Endometrial microvascular endothelial cells (primary cell): ENCODE results near the gene TXNDC12. TPM values are rescaled to one million over a fixed set of nuclear protein-coding genes. Genes with fewer than 3 reads are reported as not detected.
"Not testable (repeated sequence)": the region's sequence is repeated elsewhere in the genome, so short reads cannot be mapped to it uniquely, and the experiment has no call there.

Source experiments
- in situ Hi-C: cut with HindIII; loops from 2 replicates; pipeline ENCODE4 v1.10.0; 2017; ENCODE audit warnings: low sequenced_read_pairs, low pct_unique_long_range_greater_than_20kb; ENCODE audit errors: inconsistent ontology term
- total RNA-seq: library from RNA; depleted of rRNA; stranded (reverse); fragments of >200 nt; gene quantifications from one replicate; pipeline ENCODE4 v1.2.3, GENCODE V29; 2015; ENCODE audit errors: inconsistent ontology term

Gene TXNDC12
- total RNA-seq, 1 donor from 2014 or later = 69.9 TPM

DNA sequence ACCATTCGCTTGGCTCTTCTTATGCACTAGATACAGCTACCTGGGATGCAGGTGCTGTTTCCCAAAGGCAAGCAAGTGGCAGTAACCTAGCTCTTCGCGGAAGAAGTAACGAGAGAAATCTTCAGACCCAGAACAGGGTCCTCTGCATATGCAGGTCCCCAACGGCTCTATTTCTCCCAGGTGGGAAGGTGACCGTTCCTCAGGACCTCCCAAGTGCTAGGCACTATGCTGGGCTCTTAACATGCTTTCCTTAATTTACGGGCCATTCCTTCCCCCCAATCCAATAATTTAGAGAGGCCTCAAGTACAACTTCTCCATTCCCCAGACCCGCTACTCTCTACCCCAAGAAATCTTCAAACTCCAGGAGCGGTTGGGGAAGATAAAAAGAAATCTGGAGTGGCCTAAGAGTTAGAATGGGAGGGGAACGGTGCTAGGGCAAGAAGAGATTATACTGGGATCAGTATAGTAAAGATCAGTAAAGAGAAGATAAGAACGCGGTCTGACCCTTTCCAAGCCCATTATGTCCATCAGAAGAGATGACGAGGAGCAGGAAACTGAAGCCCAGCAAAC is 410 bp downstream of the TXNDC12 start:
- in situ Hi-C loops = no loop called here

GRCh38 chr1:52053862-52054261 is 1.1 kb downstream of the TXNDC12 start:
- in situ Hi-C loops = no loop called here

DNA sequence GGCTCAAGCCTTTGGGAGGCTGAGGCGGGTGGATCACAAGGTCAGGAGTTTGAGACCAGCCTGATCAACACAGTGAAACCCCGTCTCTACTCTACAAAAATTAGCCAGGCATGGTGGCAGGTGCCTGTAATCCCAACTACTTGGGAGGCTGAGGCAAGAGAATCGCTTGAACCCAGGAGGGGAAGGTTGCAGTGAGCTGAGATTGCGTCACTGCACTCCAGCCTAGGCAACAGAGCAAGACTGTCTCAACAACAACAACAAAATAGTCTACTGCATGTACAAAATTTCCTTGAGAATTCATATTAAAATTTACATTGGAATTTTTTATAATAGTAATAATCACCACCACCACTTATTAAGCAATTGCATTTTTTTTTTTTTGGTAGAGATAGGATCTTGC is 5.7 kb downstream of the TXNDC12 start:
- in situ Hi-C loops = not testable (repeated sequence)

GRCh38 chr1:52045666-52046195 is 9.3 kb downstream of the TXNDC12 start:
- in situ Hi-C loops = not testable (repeated sequence)

- in situ Hi-C loops = no loop called here
These were observed 9.8 kb downstream of the TXNDC12 start for GRCh38 chr1:52045236-52045635.

GRCh38 chr1:52041551-52042185 is 13.3 kb downstream of the TXNDC12 start:
- in situ Hi-C loops = no loop called here

DNA sequence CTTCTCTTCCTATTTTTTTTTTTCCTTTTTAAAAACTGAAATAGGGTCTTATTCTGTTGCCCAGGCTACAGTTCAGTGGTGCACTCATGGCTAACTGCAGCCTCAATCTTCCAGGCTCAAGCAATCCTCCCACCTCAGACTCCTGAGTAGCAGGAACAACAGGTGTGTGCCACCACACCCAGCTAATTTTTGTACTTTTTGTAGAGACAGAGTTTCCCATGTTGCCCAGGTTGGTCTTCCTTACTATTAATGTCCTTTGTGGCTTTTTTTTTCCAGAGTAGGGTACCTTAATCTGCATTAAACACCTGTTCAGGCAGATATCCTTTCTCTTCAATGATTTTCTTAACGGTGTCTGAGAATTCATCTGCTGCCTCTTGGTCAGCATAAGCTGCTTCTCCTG is 17.1 kb downstream of the TXNDC12 start:
- in situ Hi-C loops = no loop called here

DNA sequence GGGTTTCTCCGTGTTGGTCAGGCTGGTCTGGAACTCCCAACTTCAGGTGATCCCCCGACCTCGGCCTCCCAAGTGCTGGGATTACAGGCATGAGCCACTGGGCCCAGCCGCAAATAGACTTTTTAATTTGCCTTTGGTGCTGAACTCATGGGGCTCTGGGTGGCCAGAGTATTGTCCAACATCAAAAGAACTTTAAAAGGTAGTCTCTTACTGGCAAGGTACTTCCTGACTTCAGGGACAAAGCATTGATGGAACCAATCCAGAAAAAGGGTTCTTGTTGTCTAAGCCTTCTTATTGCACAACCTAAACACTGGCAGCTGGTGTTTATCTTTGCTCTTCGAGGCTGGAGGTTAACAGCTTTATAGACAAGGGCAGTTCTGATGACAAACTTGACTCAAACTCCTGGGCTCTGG is 17.6 kb downstream of the TXNDC12 start:
- in situ Hi-C loops = no loop called here

DNA sequence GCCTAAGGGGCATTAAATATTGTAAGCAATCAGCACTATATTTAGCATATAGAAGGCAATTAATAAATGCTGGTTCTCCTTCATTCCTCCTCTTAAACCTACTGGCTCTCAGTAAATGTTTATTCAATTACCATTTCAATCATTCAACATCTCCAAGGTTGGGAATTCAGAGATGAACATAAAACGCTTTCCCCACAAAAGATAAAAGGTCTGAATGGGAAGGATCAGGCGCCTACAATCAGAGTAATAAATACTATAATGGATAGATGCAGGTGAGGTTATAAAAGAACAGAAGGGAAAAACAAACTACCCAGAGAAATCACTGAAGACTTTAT is 21.0 kb downstream of the TXNDC12 start:
- in situ Hi-C loops = no loop called here

DNA sequence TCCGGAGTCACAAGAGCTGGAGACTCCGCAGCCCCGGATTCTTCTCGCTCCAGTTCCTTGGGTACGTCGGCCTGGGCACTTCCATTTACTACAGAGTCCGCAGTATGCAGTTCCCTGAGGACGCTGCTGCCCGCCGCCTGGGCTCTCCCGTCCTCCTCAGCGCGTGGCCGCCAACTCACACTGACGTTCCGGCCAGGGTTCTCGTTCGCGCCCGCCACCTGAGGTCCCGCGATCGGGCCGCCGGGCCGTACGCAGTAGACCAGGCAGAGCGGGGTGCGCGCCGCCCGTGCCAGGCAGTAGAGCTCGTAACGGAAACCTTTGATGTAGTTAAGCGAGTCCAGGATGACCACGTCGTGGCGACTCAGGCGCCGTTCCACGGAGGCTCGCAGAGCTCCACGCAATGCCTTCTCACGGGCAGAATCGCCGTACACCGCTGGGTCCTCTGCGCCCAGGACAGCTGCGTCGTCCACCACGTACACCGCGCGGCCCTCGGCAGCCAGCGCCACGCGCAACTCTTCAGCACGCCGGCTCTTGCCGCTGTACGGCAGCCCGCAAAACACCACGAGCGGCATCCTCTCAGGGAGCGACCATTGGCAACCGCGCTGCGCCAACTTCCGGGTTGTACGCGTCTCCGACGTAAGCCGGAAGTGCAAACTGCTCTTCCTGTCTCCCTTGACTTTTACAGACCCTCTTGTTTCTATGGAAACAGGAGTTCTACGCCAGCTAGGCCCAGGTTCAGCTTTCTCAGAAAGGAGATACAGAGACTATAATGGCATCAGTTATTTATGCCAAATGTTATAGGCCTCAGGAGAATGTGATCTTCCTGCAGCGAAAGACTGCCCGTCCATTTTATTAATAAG is 21.6 kb downstream of the TXNDC12 start, which contains the start of gene KTI12:
KTI12 (minus strand) TSS at position 621 of the 860 bp plus-strand sequence; CDS start at position 572, 49 bp downstream.
- in situ Hi-C loops = no loop called here

GRCh38 chr1:52032785-52033131 is 22.2 kb downstream of the TXNDC12 start:
- in situ Hi-C loops = no loop called here

GRCh38 chr1:52032124-52032784 is 22.7 kb downstream of the TXNDC12 start:
- in situ Hi-C loops = no loop called here

DNA sequence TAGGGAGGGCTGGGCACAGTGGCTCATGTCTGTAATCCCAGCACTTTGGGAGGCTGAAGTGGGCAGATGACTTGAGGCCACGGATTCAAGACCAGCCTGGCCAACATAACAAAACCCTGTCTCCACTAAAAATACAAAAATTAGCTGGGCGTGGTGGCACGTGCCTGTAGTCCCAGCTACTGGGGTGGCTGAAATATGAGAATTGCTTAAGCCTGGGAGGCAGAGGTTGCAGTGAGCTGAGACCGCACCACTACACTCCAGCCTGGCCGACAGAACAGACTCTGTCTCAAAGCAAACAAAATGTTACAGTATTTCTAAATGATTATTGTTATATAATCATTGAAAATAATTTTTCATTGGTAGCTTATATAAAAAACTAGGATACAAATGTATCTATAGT is 26.2 kb downstream of the TXNDC12 start:
- in situ Hi-C loops = not testable (repeated sequence)

GRCh38 chr1:52028328-52028727 is 26.7 kb downstream of the TXNDC12 start:
- in situ Hi-C loops = no loop called here

- in situ Hi-C loops = no loop called here
These were observed 28.7 kb downstream of the TXNDC12 start for GRCh38 chr1:52026278-52026677.

DNA sequence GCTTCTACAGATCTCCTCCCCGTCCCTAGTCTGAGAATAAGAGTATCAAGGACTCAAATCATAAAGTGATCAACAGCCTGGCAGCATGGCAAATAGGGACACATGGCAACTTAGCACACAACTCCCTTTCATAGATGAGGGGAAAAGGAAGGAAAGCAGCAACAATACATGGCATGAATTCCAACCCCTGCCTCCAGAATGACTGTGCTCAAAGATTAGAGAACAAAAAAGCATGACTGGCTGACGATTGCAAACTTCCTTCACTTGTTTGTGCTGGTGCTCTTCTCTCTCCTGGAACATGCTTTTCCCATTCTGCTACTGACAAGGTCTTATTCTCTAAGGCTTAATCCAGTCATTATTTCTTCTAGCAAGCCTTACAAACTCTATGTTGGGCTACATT is 32.9 kb downstream of the TXNDC12 start:
- in situ Hi-C loops = no loop called here

GRCh38 chr1:52008071-52008809 is 46.8 kb downstream of the TXNDC12 start:
- in situ Hi-C loops = no loop called here

GRCh38 chr1:52007215-52008002 is 47.6 kb downstream of the TXNDC12 start:
- in situ Hi-C loops = no loop called here
